H54 (cell line): ENCODE data around the gene CHFR.
A peak's percentile ranks its signal among the peaks of the same experiment; 100 is the strongest.
"Not testable (repeated sequence)": the region's sequence is repeated elsewhere in the genome, so short reads cannot be mapped to it uniquely, and the experiment has no call there.

ENCODE experiments used
- DNase-seq: peaks from one replicate; pipeline ENCODE4 v3.0.0; 2011; ENCODE audit warnings: low spot score, mixed read lengths; ENCODE audit not compliant: insufficient read length
- FAIRE-seq: peaks from 3 replicates; lab custom pipeline; 2011; peaks lifted over from hg19 to GRCh38; lab: Jason Lieb, UNC
- POLR2A ChIP-seq: IDR thresholded peaks from 2 replicates; pipeline ENCODE4 v1.6.1; 2011; ENCODE audit warnings: low read depth, mild to moderate bottlenecking, low read length

The CHFR gene, protein sequence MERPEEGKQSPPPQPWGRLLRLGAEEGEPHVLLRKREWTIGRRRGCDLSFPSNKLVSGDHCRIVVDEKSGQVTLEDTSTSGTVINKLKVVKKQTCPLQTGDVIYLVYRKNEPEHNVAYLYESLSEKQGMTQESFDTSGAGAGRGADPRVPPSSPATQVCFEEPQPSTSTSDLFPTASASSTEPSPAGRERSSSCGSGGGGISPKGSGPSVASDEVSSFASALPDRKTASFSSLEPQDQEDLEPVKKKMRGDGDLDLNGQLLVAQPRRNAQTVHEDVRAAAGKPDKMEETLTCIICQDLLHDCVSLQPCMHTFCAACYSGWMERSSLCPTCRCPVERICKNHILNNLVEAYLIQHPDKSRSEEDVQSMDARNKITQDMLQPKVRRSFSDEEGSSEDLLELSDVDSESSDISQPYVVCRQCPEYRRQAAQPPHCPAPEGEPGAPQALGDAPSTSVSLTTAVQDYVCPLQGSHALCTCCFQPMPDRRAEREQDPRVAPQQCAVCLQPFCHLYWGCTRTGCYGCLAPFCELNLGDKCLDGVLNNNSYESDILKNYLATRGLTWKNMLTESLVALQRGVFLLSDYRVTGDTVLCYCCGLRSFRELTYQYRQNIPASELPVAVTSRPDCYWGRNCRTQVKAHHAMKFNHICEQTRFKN

GRCh38 chr12:132887513-132888351, at the start of gene CHFR:
Gene CHFR (minus strand): TSS chr12:132887605. CDS start chr12:132887328, 277 bp downstream.
- TF ChIP-seq POLR2A: peak; percentile 28; the same call in 1 of the 2 replicates
- peak; percentile 96 for DNase-seq
- FAIRE-seq: no peak

GRCh38 chr12:132936921-132937320, 49.5 kb upstream of the CHFR start:
- DNase-seq, FAIRE-seq: not testable (repeated sequence)

GRCh38 chr12:132936163-132936562, 48.8 kb upstream of the CHFR start:
- FAIRE-seq (no peak), DNase-seq (no peak)
- TF ChIP-seq POLR2A: no peak

GRCh38 chr12:132926415-132926833, 39.0 kb upstream of the CHFR start:
- TF ChIP-seq POLR2A: no peak
- DNase-seq (no peak), FAIRE-seq (no peak)

- FAIRE-seq (no peak), DNase-seq (no peak)
- TF ChIP-seq POLR2A: no peak
Measured at GRCh38 chr12:132925597-132926414, 38.4 kb upstream of the CHFR start.

DNA sequence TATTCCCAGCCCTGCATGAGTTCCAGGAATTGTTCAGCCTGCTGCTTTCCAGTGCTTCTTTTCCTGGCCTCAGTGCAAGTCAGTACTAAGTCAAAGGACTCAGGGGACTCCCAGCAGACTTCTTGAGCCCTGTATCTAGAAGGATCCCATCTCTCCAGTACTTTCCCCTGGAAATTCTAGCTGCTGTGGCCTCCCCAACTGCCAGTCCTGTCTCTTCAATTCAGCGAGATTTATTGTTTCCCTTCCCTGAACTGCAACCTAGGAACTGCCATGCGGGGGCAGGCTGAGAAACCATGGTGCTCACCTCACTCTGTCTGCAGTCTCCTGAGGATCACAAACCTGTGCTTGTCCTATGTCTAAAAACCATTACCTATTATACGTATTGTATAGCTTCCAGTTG, 37.0 kb upstream of the CHFR start:
- no peak for FAIRE-seq
- DNase-seq: no peak
- TF ChIP-seq POLR2A: no peak

- TF ChIP-seq POLR2A: no peak
- no peak for DNase-seq
- no peak for FAIRE-seq
Measured at GRCh38 chr12:132923356-132923909, 36.0 kb upstream of the CHFR start.

DNA sequence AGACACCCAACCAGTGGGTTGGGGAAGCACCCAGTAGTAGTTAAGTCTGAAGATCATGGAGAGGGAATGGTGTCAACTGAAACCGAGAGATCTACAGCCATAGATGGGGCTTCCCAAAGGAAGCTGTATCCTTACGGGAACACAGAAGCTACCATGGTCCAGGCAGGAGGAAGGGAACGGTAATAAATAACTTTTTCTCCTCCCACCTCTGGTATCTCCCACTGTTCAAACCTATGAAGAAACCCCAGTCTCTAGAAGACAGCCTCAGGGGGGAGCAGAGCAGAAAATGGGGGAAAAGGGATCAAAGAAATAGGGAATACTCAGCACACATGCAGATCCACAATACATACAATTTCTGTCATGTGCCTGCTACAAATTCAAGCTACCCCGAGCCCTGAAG, 35.3 kb upstream of the CHFR start:
- TF ChIP-seq POLR2A: no peak
- no peak for DNase-seq
- no peak for FAIRE-seq

DNA sequence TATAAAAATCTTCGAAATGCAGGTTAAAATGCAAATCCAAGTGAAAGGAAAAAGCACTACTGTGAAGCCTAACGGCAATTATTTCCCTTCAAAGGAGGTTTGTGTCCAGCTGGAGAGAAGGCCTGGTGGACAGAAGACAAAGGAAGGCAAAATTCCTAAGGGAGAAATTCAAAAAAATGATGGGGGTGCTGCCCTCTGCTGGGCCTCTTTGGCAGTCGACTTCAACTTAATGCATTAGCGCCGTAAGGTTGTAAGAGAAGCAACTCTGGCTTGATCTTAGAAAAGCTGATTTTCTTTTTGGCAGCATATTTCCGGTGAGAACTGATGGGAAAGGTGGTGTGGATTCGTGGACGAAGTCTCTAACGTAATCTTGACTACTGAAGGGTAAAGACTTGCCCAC, 34.3 kb upstream of the CHFR start:
- TF ChIP-seq POLR2A: no peak
- DNase-seq: no peak
- no peak for FAIRE-seq

- no peak for FAIRE-seq
- DNase-seq: no peak
- TF ChIP-seq POLR2A: no peak
Measured at GRCh38 chr12:132918680-132919079, 31.3 kb upstream of the CHFR start.

DNA sequence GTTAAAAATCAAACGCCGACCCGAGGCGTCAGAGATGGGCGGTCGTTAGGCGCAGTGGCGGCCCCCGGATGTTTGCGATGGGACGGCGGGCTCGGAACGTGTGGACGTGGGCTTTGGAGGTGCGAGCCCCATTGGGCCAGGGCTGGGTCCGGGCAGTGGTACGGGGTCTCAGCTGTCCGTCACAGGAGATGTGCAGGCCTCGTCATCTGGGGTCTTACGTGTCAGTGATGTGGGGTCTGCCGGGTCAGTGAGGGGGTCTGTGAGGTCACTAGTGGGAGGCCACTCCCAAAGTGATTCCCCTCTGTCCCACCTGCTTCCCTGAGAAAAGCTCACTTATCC, 21.6 kb upstream of the CHFR start:
- FAIRE-seq: no peak
- no peak for TF ChIP-seq POLR2A
- no peak for DNase-seq

DNA sequence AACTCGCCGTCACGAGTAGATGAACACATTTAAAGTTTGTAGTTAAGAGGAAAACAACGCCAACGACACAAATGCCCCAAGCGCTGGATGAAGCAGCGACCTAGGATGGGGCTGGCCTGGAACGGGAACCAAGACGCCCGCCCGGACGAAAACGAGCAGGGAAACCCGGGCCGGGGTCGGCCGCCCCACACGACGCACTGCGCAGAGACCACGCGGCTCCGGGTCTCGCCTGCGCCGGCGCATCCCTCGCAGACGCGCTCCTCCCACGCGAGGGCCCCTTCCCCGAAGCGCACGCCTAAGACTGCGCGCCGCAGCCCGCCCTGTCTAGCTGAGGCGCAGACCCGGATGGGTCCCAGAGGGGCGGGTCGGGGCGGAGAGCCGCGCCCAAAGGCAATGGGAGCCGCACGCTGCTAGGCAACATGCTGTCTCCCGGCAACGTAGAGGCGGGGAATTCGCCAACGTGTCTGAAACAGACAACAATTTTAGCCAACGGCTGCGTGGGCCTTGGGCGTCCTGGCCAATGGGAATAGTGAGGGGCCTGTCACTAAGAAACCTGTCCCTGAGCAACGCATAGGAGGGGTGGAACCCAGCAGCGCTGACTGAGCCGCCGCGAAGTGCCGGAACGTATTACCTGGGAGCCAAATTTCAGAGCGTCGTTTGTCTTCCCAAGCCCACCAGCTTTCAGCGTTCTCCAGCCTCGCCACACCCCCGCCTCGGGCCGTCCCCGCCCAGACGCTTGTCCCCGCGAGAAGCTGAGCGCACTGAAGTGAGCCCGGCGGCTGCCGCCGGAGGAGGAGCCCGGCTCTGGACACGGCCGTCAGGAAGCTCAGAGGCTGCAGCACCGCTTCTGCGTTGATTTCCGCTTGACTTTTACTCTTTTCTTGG, 21.0 kb upstream of the CHFR start:
- no peak for FAIRE-seq
- no peak for TF ChIP-seq POLR2A
- no peak for DNase-seq

- DNase-seq, FAIRE-seq: not testable (repeated sequence)
Measured at GRCh38 chr12:132907789-132908144, 20.4 kb upstream of the CHFR start.
